Measurements from ENCODE around the gene AZIN2.
"Not testable (repeated sequence)": the region's sequence is repeated elsewhere in the genome, so short reads cannot be mapped to it uniquely, and the experiment has no call there.

AZIN2 gene

GRCh38 chr1:33060579-33061083, 20.3 kb upstream of the AZIN2 start:
- no peak for DNase-seq

DNA sequence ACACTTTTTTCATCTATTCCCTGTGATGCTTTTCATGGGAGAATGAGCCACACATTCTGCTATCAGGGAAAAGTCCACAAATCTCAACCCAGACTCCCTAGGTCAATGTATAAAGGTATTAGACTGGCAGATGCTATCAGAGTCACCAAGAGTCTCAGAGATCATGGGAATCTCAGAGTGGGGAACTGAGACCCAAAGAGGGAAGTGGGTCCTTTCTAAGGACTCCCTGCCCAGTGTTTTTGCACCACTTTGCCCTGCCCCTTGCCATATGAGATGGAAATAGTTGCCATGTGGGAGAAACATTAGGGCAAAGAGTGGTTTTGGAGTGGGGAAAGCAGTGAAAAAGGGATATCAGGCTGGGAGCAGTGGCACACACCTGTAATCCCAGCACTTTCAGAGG, 19.1 kb upstream of the AZIN2 start:
- no peak for DNase-seq

DNA sequence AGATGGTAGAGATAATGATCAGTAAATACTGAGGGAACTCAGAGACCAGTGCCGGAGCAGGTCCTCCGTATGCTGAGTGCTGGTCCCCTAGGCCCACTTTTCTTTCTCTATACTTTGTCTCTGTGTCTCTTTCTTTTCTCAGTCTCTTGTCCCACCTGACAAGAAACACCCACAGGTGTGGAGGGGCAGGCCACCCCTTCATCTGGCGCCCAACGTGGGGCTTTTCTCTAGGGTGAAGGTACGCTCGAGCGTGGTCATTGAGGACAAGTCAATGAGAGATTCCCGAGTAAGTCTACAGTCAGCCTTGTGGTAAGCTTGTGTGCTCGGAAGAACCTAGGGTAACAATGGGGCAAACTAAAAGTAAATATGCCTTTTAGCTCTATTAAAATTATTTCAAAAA, 16.7 kb upstream of the AZIN2 start:
- DNase-seq: not testable (repeated sequence)

DNA sequence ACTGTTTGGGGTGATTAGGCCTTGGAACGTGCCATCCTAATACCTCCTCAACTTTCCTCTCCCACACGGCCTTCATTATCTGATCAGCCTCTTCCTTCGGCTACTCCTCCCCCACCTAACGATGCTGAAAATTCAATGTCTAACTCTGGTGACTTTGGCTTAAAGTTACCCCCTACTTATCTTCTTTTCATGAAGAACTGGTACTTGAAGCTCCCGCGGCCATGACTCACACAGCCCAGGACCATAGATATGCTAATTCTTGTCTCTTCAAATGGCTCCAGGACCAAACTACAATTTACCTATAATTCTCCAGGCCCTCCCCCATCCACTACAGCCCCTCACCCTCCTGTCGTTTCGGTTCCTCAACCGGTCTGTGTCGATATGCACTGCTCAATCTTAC, 15.7 kb upstream of the AZIN2 start:
- no peak for DNase-seq

DNA sequence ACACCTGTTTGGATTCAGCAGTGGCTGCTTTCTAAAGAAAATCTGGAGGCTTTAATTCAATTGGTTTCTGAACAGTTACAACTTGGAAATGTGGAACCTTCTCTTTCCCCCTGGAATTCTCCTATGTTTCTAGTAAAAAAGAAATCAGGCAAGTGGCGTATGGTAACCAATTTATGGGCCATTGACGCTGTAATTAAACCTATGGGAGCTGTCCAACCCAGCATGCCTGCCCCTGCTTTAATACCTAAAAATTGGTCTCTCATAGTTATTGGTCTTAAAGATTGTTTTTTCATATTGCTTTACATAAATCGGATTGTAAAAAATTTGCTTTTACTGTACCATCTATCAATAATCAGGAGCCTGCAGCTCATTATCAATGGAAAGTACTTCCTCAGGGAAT, 14.5 kb upstream of the AZIN2 start:
- not testable (repeated sequence) for DNase-seq

GRCh38 chr1:33068108-33068507, 12.8 kb upstream of the AZIN2 start:
- not testable (repeated sequence) for DNase-seq

DNA sequence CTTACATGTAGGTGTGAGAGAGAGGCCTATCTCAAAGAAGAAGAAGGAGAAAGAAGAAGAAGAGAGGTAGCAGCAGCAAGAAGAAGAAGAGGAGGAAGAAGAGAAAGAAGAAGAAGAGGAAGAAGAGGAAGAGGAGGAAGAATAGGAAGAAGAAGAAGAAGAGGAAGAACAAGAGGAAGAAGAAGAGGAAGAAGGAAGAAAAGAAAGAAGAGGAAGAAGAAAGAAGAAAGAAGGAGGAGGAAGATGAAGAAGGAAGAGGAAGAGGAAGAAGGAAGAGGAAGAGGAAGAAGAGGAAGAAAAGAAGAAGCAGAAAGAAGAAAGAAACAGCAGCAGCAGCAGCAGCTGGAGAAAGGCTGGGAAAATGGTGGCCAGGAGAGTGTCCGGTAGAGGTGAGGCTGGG, 10.3 kb upstream of the AZIN2 start:
- DNase-seq: no peak

- no peak for DNase-seq
These were observed 8.2 kb upstream of the AZIN2 start for GRCh38 chr1:33072707-33073106.

DNA sequence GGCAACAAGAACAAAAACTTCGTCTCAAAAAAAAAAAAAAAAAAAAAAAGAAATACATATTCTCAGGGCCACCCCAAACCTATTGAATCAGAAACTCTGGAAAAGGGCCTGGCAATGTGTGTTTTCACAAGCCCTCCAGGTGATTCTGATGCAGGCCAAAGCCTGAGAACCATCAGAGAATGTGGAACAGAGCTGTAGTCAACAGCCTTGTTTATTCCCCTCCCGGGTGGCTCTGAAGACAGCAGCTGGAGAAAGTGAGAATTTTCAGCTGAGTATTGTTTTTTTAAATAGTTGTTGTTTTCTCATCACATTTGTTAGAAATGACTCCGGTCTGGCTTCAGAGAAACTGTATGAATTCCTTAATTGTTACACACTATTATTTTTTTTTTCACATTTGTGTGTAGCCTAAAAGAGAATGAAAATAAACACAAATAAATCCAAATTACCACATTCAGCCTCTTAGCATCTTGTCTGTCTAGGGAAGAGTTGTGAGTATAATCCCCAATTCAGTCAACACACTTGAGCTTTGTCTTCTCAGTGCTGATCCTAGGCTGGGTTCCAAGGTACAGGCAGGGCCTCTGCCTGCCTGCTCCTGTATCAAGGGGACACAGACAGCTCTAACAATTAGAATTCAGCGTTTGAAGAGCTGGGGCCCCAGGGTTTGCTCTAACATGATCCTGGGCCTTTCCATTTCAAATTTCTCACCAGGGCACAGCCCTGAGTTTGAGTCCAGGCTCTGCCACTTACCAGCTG, 6.6 kb upstream of the AZIN2 start:
- no peak for DNase-seq

GRCh38 chr1:33078030-33078591, 2.8 kb upstream of the AZIN2 start:
- DNase-seq: no peak

DNA sequence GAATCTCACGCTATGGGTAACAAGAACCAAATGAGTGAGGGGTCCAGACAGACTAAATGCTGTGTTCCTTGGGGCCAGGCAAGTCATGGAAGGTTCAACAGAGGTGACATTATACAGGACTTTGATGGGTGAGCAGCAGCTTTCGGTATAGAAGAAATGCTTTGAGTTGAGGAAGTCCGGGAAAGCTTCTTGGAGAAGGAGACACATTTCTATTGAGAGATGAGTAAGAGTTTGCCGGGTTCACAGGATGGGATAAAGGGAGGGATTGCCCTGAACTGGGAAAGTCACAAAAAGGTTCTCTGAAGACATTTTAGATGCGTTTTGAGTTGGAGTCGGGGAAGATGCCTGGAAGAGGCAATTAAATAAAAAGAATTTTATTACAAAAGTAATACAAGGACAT, 580 bp upstream of the AZIN2 start:
- DNase-seq: no peak

DNA sequence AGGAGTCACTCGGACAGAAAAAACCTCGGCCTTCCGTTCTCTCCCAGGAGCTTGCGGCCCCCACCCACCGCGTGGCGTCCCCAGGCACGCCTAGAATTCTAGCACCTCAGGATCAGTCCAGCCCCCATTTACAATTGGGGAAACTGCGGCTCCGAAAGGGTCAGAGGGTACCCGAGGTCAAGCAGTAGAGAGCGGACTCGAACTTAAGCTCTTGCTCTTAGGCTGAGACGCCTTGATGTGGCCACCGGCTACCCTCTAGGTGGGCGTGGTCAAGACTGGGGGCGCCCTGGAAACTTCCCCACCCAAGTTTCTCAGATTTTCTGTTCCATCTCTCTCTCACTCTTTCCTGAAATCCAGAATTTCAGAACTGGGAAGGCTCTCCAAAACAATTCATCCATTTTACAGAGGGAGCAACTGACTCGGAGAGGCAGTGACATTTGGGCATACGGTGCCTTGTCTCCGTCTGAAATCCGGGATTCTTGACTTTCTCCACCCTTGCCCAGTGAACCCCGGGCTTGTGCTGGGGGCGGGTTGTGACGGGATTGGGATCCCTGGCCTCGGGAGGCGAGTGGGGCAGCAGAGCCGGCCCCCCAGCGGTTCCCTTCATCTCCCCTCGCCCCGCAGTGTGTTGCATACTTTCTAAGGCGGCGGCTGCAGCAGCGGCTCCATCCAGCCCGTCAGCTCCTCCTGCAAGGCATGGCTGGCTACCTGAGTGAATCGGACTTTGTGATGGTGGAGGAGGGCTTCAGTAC, 777 bp downstream of the AZIN2 start:
- DNase-seq: no peak

DNA sequence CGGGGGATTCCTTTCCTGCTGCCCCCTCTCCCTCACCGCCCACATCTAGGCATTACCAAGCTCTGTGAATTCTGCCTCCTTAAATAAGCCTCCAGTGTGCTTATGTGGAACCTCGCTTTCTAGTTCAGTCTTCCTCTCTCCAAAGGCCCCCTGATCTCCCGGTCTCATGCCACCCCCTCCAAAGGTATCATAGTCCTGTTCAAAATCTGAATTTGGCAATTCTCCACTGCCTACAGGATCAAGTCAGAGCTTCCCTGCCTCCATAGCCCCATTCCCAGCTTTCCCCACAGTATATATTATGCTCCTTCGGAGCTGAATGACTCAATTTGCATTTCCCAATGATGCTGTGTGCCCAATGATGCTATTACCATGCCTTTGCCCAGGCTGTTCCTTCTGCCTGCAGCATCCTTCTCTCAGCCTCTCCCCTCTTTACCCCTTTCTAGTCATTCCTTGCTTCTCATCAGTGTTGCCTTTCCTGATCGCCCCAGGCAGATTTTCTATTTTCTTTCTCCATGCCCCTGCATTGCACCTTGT, 1.7 kb downstream of the AZIN2 start:
- no peak for DNase-seq

GRCh38 chr1:33085332-33085731, 4.4 kb downstream of the AZIN2 start:
- no peak for DNase-seq

DNA sequence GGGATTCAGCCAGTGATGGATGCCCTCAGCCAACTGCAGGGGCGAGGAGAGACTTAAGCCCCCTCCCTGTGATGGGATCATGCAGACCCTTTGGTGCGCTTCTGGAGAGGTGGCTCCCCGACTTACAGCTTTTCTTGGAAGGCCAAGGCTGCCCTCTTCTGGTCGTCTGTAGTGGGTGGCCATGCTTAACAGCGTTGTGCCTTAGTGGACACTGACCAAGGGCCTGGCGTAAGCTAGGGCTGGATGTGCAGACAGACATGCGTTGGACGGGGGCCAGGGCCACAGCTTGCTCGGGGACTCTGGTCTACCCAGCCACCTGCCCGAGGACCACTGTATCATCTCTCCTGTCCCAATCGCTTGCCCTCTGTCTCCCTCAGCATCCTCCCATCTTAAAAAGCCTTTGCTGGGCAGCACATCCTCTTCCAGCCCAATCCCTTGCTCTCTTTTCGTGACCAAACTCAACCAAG, 5.5 kb downstream of the AZIN2 start:
- DNase-seq: peak; percentile 12

DNA sequence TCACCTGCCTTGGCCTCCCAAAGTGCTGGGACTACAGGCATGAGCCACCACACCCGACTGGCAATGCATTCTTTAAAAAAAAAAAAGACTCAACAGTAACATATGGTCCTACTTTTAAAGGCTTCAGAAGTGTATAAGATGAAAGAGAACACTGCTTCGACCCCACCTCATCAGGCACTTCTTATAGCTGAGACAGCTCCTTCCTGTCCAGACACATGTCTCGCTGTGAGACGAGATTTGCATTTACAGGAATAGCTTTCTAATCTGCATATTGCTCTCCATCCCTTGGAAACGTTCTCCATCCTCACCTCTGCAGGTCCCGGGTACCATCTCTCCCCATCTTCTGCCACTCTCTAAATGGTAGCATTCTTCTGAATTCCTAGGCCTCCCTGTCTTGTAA, 6.7 kb downstream of the AZIN2 start:
- DNase-seq: peak; percentile 21

DNA sequence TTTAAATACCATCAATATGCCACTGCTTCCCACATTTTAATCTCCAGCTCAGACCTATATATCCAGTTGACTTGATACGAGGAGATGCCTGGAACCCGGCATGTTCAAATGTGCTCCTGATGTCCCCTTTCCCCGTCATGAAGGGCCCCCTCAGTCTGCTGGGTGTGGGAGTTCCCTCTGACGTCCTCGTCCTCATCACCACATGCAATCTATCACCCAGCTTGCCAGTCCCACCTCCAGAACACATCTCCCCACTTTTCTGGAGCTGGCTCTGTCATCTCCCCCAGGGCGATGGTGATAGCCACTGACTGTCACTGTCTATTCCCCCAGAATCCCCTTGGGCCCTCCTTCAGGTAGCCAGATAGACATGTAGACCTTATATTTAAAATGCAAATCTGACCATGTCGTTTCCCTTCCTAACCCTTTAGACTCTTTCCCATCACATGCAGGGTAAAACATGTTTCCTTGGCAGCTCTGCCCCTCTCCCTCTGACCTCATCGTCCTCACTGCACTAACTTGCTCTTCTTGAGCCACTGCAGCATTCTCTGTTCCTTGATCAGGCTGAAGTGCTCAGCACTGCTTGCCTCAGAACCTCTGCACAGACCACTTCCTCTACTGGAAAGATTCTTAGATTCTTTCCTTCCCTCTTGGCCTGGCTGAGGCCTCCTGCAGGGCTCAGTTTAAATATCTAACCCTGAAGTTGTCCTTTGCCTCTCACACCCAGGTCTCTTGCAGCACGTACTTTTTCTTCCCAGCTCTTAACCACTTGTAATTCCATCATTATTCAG, 7.4 kb downstream of the AZIN2 start:
- DNase-seq: no peak

GRCh38 chr1:33089457-33089856, 8.5 kb downstream of the AZIN2 start:
- DNase-seq: no peak

GRCh38 chr1:33092438-33092837, 11.5 kb downstream of the AZIN2 start:
- DNase-seq: no peak

- DNase-seq: no peak
These were observed 12.1 kb downstream of the AZIN2 start for GRCh38 chr1:33093004-33093403.

- DNase-seq: no peak
These were observed 13.5 kb downstream of the AZIN2 start for GRCh38 chr1:33094486-33094885.

GRCh38 chr1:33094971-33095604, 14.1 kb downstream of the AZIN2 start:
- no peak for DNase-seq
